PFSK-1 (cell line): ENCODE data around the gene ELL2.

Experiments used
- FOXP2 ChIP-seq: optimal IDR thresholded peaks from 2 replicates; pipeline ENCODE3; 2011; ENCODE audit warnings: borderline replicate concordance, control low read depth, inconsistent platforms; ENCODE audit not compliant: insufficient read depth; ENCODE audit errors: extremely low read length, extremely low read depth
- POLR2AphosphoS5 ChIP-seq: IDR thresholded peaks from 2 replicates; pipeline ENCODE4 v1.6.1; 2012; ENCODE audit warnings: low read depth, mild to moderate bottlenecking, control low read depth, low read length, moderate library complexity
- REST ChIP-seq, 2 experiments: IDR thresholded peaks; 2 replicates each; pipeline versions ENCODE4 v1.6.1 to v1.8.0; 2011 to 2012; ENCODE audit warnings: low read depth in 2 of 2, low read length in 2 of 2, control low read depth in 1 of 2, inconsistent platforms in 1 of 2, mild to moderate bottlenecking in 1 of 2, moderate library complexity in 1 of 2; ENCODE audit not compliant: insufficient read depth in 1 of 2
- SIN3A ChIP-seq: IDR thresholded peaks from 2 replicates; pipeline ENCODE4 v1.6.1; 2012; ENCODE audit warnings: mild to moderate bottlenecking, low read length, moderate library complexity, borderline replicate concordance; ENCODE audit not compliant: insufficient read depth
- TAF1 ChIP-seq: IDR thresholded peaks from 2 replicates; pipeline ENCODE4 v1.6.1; 2012; ENCODE audit warnings: low read length, control low read depth, borderline replicate concordance; ENCODE audit not compliant: insufficient read depth

- TF ChIP-seq SIN3A (no peak), TAF1 (no peak), POLR2AphosphoS5 (no peak), REST (IDR thresholded peaks at IDR 0.05; ENCODE audit: insufficient read depth in 1 of 2, low read depth in 2 of 2, low read length in 2 of 2) (no peak), FOXP2 (no peak)
Observed at GRCh38 chr5:95837492-95837891, 124.2 kb downstream of the ELL2 start.
